AG09309 (cell line): ENCODE results near the gene ADPRM.

Experiments
- DNase-seq: peaks from one replicate; pipeline ENCODE4 v3.0.0-alpha.2; 2010; ENCODE audit warnings: low read depth
- H3K4me3 ChIP-seq: 2 replicates; pipeline ENCODE4 v1.5.1; 2011; ENCODE audit warnings: mild to moderate bottlenecking, low read depth, low read length, moderate library complexity; ENCODE audit not compliant: control insufficient read depth
- CTCF ChIP-seq: IDR thresholded peaks from 2 replicates; pipeline ENCODE4 v1.5.1; 2011; ENCODE audit warnings: mild to moderate bottlenecking, low read depth, low read length, inconsistent platforms; ENCODE audit not compliant: insufficient read depth, control insufficient read depth; ENCODE audit errors: missing control alignments

ADPRM gene

DNA sequence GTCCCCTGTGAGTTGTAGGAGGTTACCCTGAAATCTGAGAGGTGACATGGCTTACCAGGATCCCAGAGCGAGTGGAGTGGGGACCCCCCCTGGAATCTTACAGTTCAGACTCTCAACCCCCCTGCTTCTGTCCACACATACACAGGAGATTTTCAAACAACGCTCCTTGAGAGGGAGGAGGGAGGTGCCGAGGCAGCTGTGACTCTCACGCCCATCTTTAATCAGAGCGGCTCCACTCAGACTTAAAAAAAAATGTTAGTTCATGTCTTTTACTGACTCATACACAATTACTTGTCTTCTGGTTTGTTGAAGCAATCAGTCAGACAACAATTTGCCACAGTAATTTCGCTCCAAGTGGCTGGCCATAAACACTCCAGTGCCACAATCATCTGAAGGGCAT is 47.8 kb downstream of the ADPRM start:
- no peak for TF ChIP-seq CTCF
- H3K4me3 ChIP-seq, result no peak overlapping the region
- no peak for DNase-seq

- TF ChIP-seq CTCF, result no peak
- no peak for DNase-seq
- H3K4me3 ChIP-seq, result no peak overlapping the region
Measured at GRCh38 chr17:10748531-10749181, 51.3 kb downstream of the ADPRM start.

DNA sequence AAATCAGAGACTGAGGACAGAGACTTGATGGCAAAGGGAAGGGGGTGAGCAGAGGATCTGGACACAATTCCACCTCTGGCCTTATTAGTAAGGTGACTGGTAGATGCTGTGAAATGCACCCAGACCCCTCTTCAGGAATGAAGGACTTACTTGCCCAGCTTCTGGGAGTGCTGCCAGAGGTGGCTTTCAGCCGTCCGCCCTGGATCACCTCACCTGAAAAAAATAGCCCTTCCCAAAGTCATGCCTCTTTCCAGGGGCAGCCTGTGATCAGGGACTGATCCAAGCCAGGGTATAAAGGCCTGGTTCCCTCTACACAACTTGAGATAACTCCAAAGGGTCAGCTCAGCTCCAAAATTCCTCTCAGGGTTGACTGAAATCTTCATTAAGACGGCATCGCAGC is 52.8 kb downstream of the ADPRM start:
- H3K4me3 ChIP-seq, result no peak overlapping the region
- no peak for TF ChIP-seq CTCF
- DNase-seq, result no peak

DNA sequence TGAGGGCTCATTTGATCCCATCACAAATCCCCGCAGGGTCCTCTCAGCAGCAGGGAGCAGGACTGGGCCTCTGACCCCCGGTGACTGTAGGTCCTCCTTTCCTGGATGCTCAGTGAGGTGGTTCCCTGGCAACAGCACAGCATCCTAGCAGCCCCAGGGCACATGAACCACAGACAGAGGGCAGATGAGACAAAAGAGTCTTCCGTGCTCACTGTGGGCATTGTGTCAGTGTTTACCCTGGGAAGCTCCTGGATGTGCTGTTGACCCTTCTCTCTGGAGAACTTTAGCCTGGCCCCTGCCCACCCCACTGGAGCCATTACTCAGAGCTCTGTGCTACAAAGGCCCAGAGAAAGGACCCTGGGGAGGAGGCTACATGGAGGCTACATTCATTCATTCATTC is 54.2 kb downstream of the ADPRM start:
- no peak for DNase-seq
- no peak overlapping the region for H3K4me3 ChIP-seq
- no peak for TF ChIP-seq CTCF

DNA sequence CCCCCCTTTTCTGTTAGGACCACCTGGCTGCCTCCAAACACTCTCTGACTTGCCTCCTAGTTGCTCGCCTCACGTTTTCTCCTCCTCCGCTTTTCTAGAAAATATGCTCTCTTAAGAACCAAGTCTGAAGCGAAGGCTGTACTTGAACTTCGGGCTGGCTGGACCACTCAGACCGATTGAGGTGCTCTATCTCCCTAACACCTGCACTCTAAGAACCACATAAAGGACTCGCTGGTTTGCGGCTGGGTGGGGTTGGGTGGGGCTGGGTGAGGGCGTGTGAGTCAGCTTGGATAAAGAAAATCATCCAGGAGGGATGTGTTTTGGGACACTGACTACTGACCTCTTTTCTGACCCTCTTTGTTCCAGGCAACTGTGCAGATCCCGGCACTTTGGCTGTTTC is 55.3 kb downstream of the ADPRM start:
- no peak for DNase-seq
- no peak overlapping the region for H3K4me3 ChIP-seq
- TF ChIP-seq CTCF, result no peak

GRCh38 chr17:10754109-10754508 is 56.7 kb downstream of the ADPRM start:
- DNase-seq, result no peak
- peak; percentile 43 for TF ChIP-seq CTCF
- no peak overlapping the region for H3K4me3 ChIP-seq
